ENCODE data around the gene CA11.

GRCh38 chr19:48630296-48631063 is 15.5 kb downstream of the CA11 start:
- TF ChIP-seq EZH2phosphoT487 (IDR thresholded peaks at IDR 0.05; ENCODE audit: borderline replicate concordance, low read length): no peak
- no peak for TF ChIP-seq CTCF (IDR thresholded peaks at IDR 0.05; ENCODE audit: low read depth, low read length, poor library complexity, severe bottlenecking)
